ENCODE data around the gene HRNR.
A peak's percentile ranks its signal among the peaks of the same experiment; 100 is the strongest.

HRNR gene

DNA sequence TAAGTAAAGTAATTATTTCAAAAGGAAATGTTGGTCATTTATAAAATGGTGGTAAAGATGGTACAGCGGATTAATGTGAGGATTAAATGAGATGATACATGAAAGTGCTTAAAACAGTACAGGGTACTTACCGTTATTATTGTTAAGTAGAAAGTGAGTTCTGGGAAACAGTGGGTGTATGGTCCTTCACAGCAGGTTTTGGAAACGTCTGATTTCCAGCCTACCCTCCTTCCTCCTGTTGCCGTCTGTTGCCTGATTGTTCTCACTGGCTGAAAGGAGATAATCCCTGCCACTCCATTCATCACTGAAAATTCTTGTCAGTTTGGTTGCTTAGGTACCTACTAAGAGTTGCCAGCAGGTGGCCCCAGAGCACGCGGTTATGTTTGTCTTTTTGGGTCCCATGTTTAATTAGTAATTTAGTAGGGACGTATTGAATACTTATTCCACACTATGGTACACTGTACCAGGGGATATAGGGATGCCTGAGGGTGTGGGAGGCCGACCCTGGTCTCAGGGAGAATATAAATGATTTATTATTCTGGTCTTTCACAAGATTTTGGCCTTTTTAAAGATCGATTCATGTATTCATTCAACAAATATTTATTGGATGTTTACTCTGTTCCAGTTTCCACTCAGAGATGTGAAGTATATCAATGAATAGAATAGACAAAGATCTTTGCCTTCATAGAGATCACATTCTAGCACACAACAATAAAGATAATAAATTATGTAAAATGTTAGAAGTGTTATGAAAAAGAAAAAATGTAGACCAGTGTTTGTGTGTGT is 34.1 kb downstream of the HRNR start:
- DNase-seq (ENCODE audit: insufficient read length, low spot score) = peak; percentile 45
- no peak for FAIRE-seq

DNA sequence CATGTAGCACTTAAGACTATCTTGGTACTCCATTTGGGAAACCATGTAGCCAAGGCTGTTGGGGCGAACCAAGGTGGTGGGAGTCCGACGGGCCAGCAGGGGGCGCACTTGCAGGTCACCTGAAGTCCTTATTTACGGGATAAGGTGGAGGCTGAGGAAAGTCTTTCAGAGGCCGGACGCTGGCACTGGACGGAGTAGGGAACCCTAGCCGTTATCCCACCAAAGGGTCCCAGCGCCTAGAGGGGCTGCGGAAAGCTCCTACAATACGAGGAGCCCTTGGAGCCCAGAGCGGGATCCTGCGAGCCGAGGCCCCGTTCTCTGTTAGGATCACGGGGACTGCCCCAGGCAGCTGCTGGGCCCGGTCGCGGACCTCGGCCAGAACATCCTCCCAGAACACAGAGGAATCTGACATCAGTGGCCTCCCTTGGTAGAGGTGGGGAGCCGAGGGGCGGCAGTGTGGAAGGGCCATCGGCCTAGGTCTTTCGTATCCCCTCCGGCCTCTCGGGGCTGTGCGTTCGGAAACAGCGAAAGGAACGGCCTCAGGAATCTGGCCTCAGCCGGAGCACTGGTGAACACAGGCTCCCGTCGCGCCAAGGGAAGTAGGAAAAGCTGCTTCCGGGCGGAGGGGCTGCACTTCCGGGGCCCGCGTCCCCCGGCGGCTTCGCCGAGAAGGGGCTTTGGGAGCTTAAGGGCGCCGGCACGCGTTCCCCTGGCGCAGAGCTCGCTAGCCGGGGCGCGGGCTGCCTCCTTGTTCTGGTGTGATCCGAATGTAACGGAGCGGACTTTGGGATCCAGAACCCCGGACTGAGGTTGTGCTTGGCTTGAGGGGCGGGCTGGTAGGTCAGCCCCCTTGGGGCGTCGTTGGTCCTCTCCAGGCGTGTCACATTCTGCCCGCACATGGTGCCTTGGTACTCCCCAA is 35.1 kb downstream of the HRNR start:
- FAIRE-seq (no peak), DNase-seq (ENCODE audit: insufficient read length, low spot score) (peak; percentile 44)

DNA sequence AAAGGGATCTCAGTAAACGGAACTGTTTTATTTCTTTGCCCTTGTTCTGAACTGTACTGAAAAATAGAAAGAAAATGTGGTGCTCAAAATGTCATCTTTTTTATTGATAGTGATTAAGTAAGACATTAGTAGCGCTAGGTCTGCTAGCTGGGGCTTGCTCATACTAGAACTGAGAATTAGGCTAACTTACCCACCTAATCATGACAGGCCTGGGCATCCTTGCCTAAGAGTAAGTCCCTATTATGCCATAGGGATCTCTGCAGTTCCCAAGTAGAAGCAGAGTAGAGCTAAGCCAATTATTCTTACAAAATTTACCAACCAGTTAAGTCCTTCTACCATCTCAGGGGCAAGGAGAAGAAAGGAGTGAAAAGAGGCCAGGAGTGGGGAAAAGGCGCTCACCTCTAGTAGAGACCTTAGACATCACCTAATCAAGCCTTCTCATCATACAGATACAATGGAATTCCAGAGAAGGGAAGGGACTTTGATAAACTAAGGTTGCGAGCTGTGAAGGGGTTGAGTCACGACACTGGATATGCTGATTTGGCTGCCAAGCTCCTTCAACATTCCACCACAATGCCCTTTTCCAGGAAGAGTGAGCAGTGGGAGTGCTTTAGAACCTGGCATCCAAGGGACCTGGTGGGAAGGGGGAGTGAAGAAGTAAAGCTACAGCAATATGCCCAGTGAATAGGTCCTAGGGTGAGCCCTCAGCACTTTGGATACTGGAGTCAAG is 37.3 kb downstream of the HRNR start:
- FAIRE-seq = no peak
- DNase-seq (ENCODE audit: insufficient read length, low spot score) = no peak

DNA sequence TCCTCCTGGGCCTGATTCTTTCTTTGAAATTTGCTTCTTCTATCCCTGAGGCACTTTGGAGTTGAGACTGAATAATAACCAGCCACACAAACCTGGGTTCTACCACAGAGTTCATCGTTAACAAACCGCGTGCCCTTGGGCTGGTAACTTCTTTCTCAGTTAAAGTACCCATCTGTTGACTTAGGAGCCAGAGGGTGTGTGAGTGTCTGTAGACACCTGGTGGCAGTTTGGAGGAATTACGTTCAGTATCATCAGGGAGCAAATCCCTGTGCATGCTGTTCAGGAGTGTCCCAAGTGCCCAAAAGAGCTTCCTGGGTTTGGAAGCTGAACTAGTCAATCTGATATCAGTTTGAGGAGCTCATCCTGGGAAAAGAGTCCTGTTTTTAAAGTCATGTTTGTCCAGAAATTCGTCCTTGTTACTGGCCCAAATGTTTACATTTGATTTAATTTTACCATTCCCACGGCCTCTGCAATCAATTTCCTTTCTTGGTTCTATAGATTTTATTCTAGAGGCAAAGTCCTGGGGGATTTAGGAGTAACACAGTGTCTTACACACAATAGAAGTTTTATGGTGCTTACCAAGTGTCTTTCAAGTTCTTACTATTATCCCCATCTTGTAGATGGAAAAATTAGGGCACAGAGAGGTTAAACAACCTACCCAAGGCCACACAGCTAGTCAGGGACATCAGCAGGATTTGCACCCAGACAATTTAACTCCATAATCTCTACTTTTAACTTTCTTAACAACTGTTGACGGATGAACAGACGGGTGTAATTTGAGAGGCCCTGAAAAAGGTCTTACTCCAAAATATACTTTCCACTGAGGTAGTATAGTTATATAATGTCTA is 38.2 kb downstream of the HRNR start:
- FAIRE-seq (no peak), DNase-seq (ENCODE audit: insufficient read length, low spot score) (peak; percentile 45)

DNA sequence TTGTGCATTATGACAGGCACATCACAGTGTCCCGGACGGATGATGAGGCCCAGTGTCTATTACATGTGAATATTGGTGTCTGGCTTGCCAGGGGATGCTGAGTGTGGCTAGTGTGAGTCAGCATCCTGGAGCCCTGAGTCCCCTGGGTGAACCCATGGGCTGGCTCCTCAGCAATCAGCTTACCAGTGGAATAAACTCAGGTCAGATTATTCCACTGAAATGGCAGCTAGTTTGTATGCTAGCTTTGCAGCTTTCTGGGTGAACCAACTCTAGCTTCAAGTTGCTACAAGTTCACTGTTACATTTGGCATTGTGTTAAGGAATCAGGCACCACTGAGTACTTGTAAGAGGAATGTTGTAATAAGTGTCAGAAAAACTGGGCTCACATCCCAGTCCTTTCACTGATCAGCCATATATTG is 41.0 kb downstream of the HRNR start:
- FAIRE-seq = no peak
- DNase-seq (ENCODE audit: insufficient read length, low spot score) = no peak

DNA sequence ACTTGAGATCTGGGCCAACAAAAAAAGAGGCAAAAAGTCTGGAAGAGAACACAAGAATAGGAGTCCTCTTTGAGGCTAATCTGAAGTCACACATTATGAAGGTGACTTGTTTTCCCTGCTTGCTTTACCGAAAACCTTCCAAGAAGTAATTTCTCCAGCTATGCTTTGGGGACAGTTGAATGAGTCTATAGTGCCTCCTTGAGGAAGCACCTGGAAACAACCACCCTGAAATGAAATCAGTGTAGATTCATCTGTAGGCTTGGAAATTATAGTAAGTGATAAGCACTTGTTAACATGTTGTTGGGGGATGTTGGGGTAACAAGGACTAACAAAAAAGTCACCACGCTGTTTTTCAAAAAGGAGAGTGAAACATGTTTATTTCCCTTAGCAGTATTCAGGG is 41.6 kb downstream of the HRNR start:
- FAIRE-seq = no peak
- DNase-seq (ENCODE audit: insufficient read length, low spot score) = no peak

DNA sequence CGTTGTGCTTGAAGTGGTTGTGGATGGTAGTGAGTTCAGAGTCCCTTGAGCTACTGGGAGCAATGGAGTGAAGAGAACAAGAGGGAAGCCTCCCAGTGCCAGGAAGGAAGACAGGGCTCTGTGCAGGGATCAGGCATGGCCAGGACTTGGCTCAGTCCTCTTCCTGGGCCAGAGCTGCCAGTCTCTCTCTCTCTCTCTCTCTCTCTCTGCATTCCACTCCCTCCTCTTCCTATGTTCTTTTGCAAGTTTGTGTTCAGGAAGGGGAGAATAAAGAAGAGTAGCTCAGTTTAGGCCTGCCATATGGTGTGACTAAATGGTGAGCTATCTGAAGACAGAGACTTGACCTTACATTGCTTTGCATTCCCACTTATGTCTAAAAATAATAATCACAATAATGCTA is 44.4 kb downstream of the HRNR start:
- DNase-seq (ENCODE audit: insufficient read length, low spot score) (no peak), FAIRE-seq (no peak)

DNA sequence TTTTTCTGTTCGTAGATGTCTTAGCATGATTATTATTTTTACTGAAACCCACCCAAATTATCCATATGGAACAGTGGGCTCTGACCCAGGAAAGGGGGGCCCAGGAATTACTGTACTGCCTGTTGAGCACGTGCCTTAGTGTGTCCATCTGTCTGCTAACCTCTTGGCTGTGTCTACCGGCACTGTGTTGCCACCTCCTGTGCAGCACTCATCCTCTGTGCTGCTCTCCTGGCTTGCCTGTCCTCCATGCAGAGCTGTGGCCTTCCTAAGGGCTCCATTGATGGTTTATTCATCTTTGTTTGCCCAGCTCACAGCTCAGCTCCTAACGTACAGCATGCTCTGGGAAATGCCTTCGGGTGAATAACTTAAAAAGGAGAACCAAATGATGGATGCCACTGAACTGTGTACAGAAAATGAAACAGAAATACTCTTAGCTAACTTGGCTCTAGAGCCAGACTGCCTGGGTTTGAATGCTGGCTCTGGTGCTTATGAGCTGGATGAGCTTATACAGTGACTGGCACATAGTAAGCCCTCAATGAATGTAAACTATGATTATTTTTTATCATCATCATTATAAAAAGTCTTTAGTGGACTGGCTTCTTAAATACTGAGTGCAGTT is 53.6 kb downstream of the HRNR start:
- DNase-seq (ENCODE audit: insufficient read length, low spot score) (no peak), FAIRE-seq (no peak)

DNA sequence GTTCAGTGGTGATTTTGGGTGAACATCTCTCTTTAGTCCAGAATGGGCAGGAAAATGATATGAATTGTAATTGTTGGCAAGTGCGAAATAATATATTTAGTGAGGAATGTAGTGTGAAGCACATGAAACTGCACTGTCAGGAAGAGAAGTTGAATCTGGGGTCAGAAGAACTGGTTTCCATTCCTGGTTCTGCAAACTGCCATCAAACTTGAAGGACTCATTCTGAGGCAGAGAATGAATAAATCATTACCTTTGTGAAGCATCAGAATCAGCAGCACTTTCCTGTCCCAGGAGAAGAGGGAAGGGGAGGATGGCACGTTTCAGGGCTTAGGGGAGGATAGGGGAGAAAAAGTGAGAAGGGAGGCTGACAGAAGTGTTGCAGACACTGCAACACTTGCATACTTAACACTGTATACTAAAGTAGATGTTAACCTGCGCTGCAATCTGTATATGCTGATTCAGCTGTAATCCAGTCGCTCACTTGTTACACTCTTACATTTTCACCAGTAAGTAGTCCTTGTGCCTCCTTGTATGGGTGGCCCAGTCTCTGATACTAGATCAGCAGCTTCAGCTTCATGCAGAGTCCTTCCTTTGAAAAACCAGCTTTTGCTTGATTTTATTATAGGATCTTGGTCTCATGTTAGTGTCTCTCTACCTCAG is 54.5 kb downstream of the HRNR start:
- no peak for DNase-seq (ENCODE audit: insufficient read length, low spot score)
- no peak for FAIRE-seq

DNA sequence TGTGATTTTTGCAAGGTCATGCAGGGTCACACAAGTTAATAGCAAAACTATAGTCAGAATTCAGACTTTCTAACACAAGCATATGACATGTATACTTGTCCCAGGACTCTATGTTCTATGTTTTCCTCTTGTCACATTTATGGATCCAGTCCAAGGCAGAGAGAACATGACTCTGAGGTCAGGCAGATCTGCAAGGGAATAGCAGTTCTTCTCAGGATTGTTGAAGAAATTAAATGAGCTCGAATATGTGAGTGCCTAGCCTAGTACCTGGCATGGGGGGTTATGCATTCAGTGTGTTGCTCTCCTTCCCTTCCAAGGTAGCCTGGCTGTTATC is 55.5 kb downstream of the HRNR start:
- no peak for FAIRE-seq
- no peak for DNase-seq (ENCODE audit: insufficient read length, low spot score)

DNA sequence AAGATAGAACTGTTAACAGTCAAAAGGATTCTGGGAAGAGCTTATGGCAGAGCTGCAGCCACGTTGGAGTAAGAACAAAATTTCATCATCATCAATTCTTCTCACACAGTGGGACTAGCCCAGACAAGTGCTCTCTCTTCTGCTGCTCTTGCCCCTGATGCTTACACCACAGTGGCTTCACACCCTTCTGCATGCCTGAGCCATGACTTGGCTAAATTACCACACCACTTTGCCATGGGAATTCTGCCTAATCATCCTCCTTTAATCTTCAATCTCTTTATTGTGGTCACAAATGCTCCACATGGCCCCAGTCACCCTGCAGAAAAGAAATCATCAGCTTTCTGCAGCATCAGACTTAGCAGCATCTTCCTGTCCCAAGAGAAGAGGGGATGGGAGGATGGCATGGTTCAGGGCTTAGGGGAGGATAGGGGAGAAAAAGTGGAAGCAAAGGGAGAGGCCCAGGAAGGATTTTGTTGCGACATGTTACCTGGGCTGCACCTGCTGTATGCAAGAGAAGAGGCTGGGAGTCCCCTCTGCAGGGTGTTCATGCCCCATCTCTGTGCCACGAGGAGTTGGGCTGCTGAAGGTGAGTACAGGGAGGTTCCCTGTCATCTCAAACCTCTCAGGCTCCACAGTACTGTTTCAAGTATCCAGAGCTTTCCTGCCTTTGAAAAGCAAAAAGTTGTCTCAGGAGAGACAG is 56.0 kb downstream of the HRNR start:
- no peak for FAIRE-seq
- DNase-seq (ENCODE audit: insufficient read length, low spot score) = no peak

DNA sequence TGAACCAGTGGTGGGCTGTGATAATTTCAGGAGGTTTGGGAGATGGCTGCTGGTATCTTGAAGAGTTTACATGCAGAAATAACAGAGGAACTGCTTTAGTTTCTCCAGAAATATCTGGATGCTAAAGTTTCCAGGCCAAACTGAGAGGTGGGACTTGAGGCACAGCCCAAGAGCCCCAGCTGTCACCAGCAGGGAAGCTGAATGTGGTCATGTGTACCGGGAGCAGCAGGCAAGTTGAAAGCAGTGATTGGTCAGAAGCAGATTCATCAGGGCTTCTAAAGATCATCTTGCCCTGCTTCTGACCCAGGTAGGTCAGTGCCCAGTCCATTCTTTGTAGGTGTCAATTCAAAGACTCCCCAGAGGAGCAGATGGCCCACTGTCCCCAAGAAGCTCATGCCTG is 57.0 kb downstream of the HRNR start:
- FAIRE-seq (no peak), DNase-seq (ENCODE audit: insufficient read length, low spot score) (no peak)

DNA sequence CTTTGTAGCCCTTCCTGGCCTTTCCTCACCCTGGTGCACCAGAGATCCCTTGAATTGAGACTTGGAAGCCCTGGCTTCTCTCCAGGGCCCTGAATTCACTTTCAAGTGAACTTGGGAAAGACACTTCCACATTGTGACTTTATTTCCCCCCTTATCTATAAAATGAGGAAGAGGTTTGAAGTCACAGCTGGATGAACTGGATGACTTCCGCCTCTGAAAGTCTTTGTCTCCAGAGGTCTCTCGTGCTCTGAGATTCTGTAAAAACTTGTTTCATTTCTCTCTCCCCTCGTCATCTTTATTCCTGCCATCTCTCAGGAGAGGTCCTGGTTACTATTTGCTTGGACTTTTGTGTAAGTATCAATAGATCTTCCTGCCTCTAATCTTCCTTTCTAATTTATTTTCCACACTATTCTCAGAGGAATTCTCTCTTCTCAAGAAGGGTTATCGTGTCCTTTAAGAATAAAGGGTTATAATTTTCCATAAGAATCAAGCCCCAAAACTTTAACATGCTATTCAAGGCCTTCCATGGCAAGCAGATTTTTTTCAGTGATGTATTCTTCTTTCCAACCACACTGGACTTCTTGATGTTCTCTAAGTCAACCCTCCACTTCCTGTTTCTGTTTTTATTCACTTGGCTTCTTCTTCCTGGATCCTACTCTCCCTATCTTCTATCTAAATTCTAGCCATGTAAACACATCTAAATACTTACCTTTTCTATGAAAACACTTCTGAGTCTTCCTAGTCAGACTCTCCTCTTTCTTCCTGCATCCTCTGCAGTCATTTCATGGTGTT is 58.5 kb downstream of the HRNR start:
- DNase-seq (ENCODE audit: insufficient read length, low spot score) (no peak), FAIRE-seq (no peak)

DNA sequence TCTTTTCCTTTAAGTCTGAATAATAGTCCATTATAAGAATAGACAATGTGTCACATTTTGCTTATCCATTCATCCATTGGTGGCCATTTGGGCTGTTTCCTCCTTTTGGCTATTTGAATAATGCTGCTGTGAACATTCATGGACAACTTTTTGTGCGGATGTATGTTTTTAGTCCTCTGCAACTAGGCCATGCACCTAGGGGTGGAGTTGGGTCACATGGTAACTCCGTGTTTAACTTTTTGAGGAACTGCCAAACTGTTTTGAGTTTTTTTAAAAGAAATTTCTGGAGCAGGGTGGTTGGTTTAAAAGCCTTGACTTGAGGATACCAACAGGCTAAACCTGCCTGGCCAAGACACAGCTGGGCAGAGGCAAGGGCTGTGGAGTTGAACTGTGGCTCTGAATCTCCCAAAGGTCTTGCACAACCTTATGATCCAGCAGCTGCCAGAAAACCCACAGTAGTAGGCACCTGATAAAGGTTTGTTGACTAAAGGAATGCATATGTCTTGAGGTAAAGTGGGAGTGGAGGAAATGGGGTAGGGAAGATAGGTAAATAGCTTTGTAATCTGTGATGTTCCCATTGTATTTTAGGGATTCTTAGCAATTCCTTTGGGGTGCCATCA is 59.4 kb downstream of the HRNR start:
- FAIRE-seq = no peak
- DNase-seq (ENCODE audit: insufficient read length, low spot score) = no peak

DNA sequence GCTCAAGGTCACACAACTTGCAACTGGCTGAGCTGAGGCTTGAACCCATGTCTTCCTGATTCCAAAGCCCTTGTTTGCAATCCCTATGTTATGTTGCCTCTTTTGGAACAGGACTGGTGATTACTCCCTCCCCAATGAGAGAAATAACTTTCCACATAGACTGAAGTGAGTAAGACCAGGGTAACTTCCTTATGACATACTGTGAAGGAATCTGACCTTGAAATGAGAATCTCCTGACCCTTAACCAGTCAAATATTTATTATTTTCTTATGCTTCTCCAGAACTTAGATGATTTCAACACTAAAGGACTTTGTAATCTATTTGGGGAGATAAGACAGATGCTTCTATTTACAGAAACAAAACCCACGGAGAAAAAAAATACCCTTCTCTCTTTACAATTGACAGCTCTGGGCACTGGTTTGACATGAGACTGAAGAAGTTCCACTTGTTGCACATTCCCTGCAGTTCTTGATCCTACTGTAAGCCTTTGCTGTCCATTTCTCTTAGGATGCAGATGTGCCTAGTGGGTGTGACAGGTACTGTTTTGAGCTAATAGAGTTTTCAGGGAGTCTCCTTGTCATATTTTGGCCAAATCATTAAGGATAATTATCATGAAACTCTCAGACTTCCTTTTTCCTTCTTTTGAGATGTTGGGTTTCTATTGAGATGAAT is 61.1 kb downstream of the HRNR start:
- peak; percentile 35 for DNase-seq (ENCODE audit: insufficient read length, low spot score)
- no peak for FAIRE-seq
